Hematopoietic multipotent progenitor cell treated with erythropoietin and hydrocortisone succinate and interleukin-3 and kit ligand, for 17 days (in vitro differentiated cells): ENCODE measurements around the gene USP51.
"Not testable (repeated sequence)": the region's sequence is repeated elsewhere in the genome, so short reads cannot be mapped to it uniquely, and the experiment has no call there.

Experiments used
- DNase-seq: peaks from one replicate; pipeline ENCODE4 v3.0.0-alpha.2; 2015; ENCODE audit warnings: low spot score

Gene USP51

DNA sequence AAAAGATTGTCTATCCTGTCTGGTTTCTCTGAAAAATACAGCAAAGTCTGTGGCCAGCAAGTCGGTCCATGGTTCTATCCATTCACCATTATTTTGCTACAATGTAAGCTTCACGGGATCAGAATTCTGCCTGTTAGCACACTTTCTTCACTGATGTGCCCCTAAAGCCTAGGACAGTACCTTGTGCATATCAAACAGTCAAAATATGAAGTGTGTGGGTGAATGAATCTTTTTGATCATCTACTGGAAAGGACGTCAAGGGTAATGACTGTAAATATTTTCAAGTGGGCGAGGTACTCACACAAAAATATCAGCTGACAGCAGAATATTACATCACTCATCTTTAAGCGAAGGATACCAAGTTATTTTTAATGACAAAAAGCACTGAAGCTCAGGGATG, 24.5 kb downstream of the USP51 start:
- DNase-seq = not testable (repeated sequence)

DNA sequence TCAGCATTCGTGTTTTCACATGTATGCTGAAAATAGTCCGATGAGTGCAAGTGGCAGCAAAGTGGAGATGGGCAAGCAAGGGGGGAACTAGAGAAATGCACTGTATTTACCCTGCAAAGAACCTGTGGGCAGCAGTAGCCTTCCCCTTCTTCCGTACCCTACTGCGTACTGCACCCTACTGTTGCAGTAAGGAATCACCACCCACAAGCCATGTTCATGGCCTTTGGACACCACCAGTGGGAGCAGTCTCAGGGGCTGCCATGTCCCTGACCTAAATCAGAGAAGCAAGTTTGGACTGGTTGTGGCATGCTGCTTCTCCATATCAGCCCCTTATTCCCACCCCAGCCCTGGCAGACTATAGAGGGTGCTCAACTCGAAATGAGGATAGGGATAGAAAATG, 25.6 kb downstream of the USP51 start:
- DNase-seq = not testable (repeated sequence)

DNA sequence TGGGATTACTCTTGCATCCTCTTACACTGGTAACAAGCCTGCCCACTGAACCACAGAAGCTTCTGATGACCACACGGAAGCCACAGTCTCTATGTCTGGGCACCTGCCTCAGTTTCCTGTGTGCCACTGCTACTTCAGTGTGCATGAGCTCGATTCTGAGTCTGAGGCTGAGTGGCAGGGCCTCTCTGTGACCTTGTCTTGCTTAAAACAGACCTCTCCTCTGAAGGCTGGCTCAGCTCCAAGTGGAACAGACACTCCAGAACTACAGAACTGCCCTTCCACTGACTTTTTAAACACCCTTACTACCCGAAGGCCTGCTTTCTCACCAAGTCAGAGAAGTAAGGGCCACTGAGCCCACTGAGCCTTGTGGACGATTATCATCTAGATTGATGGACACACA, 29.7 kb downstream of the USP51 start:
- not testable (repeated sequence) for DNase-seq

DNA sequence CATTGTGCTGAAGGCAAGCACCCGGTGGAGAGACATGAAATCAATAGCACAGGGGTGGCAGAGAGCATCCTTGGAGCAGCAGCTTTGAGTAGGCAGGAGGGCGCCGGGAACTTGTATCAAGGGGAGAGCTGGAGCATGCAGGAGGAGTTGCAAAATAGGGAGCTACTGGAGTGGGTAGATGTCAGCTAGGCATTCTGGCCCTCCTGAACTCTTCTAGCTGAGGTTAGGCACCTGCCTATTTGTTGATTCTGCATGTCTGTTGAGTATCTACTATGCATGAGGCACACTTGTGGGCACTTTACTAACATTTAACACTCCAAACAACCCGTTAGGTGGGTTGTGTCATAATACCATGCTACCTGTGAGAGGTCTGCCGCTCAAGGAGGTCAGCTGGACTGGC, 30.2 kb downstream of the USP51 start:
- DNase-seq = not testable (repeated sequence)

DNA sequence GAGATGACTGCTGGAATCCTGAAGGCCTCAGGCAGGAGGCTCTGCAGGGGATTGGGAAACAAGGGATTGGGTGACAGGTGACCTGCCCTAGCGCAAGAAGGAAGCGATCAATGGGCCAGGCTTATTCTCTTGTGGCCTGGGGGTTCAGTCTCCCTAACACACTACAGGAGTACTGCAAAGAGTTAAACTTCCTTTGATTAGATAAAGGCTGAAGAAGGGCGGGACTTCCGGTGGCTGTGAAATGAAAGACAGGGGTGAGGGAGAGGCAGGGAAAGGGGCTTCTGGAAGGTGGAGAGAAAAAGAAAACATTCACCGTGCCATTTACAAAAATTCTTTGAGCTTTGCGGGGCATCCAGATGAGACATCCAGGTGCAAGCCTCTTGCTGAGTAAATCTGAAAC, 33.9 kb downstream of the USP51 start:
- DNase-seq = not testable (repeated sequence)

DNA sequence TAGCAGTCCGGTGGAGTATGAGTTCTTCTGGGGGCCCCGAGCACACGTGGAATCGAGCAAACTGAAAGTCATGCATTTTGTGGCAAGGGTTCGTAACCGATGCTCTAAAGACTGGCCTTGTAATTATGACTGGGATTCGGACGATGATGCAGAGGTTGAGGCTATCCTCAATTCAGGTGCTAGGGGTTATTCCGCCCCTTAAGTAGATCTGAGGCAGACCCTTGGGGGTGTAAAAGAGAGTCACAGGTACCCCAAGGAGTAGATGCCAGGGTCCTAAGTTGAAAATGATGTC, 36.9 kb downstream of the USP51 start:
- no peak for DNase-seq

DNA sequence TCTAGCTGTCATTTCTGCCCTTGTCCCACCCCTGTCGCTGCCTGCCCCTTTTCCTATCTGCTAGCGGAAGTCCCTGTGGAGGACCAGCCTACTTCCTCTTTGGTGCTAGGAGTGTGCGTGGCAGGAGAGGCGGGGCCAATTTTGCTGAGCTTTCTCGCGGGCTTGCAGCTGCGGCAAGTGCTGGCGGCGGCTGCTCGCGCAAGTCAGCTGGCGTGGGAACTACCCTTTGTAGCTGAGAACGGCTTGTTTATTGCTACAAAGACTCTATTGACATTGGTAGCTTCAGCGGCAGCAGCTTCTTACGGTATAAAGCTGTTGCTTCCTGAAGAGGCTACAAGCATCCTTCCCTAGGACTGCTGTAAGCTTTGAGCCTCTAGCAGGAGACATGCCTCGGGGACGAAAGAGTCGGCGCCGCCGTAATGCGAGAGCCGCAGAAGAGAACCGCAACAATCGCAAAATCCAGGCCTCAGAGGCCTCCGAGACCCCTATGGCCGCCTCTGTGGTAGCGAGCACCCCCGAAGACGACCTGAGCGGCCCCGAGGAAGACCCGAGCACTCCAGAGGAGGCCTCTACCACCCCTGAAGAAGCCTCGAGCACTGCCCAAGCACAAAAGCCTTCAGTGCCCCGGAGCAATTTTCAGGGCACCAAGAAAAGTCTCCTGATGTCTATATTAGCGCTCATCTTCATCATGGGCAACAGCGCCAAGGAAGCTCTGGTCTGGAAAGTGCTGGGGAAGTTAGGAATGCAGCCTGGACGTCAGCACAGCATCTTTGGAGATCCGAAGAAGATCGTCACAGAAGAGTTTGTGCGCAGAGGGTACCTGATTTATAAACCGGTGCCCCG, 37.4 kb downstream of the USP51 start, which contains the start of gene MAGEH1:
Gene MAGEH1, plus strand, starts transcription at position 138 of the 843 bp plus-strand sequence. Its CDS starts 248 bp downstream, at position 386.
- peak; percentile 15 for DNase-seq

DNA sequence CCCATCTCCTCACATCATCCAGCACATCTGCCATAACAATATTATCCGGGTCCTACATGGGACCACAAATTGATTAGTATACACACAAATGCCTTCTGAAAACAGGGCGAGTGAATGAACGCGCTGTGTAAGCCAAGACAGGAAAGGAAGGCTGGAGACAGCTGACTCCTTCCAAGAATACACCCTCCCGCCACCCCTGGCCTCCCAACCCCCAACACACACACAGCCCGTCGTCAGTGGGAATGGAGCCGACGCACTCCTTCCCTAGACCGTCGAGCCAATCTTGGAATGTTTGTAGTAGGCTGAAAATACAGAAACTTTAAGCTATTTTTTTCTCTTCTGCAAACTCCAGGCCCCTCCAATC, 38.0 kb downstream of the USP51 start:
- DNase-seq = no peak

DNA sequence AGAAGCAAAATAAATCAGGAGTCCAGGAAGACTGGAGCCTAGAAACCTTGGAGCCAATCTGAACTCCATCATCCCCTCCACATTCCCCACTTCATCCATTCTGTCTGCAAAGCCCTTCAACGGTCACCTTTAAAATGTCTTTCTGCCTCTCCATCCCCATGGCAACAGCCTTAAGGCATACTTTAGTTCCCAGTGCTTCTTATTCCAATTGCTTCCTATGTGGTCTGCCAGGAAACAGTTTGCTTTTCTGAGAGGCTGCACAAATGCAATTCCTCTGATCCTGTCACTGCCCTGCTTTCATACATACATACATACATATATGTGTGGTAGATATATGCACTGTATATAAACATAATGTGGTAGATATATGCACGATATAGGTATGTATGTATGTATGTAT, 38.5 kb downstream of the USP51 start:
- no peak for DNase-seq

DNA sequence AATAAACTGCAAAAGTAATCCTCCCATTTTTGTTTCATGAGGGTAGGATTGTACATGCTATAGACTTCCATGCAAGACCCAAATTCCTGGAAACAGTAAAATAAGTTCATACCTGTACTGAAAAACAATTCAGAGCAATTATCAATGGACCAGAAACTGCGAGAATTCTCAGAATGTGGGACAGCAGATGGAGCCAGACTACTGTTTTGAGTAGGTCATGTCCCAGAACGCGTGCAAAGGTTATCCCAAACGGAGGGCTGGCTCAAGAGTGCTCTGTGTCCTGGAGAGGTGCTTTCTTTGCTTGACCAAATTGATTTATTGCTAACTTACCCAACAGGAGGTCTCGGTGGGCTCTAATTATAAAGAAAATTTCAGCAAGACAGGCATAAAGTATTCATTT, 39.4 kb downstream of the USP51 start:
- DNase-seq = no peak

DNA sequence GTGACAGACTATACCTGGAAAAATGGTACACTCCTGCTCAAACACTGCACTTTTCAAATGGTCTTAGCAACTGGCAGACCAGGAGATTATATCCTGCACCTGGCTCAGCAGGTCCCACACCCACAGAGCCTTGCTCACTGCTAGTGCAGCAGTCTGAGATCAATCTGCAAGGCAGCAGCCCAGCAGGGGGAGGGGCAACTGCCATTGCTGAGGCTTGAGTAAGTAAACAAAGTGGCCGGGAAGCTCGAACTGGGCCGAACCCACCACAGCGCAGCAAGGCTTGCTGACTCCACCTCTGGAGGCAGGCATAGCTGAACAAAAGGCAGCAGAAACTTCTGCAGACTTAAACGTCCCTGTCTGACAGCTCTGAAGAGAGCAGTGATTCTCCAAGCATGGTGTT, 46.2 kb downstream of the USP51 start:
- DNase-seq = not testable (repeated sequence)
